NCI-H2081 treated with DMSO at 0.1 percent for 48 hours (cell line): ENCODE measurements around the gene CCDC102B.
"Not testable (repeated sequence)": the region's sequence is repeated elsewhere in the genome, so short reads cannot be mapped to it uniquely, and the experiment has no call there.

ENCODE experiments used
- DNase-seq: peaks from one replicate; lab custom pipeline; 2025; lab: John Stamatoyannopoulos, UW

CCDC102B gene

GRCh38 chr18:68915061-68915460 is 117.2 kb downstream of the CCDC102B start:
- no peak for DNase-seq

GRCh38 chr18:68916734-68917133 is 118.9 kb downstream of the CCDC102B start:
- DNase-seq, result no peak

GRCh38 chr18:68918216-68918615 is 120.3 kb downstream of the CCDC102B start:
- no peak for DNase-seq

GRCh38 chr18:68919900-68920299 is 122.0 kb downstream of the CCDC102B start:
- no peak for DNase-seq

GRCh38 chr18:68922392-68922791 is 124.5 kb downstream of the CCDC102B start:
- no peak for DNase-seq

GRCh38 chr18:68925268-68925667 is 127.4 kb downstream of the CCDC102B start:
- no peak for DNase-seq

GRCh38 chr18:68928762-68929675 is 131.1 kb downstream of the CCDC102B start:
- DNase-seq, result no peak

- DNase-seq, result no peak
Measured at GRCh38 chr18:68935686-68936085, 137.8 kb downstream of the CCDC102B start.

GRCh38 chr18:68937029-68937599 is 139.2 kb downstream of the CCDC102B start:
- DNase-seq, result no peak

- DNase-seq, result no peak
Measured at GRCh38 chr18:68940039-68940438, 142.2 kb downstream of the CCDC102B start.

- no peak for DNase-seq
Measured at GRCh38 chr18:68940754-68941153, 142.9 kb downstream of the CCDC102B start.

- DNase-seq, result no peak
Measured at GRCh38 chr18:68942230-68942629, 144.3 kb downstream of the CCDC102B start.

- not testable (repeated sequence) for DNase-seq
Measured at GRCh38 chr18:68943861-68944260, 146.0 kb downstream of the CCDC102B start.

- no peak for DNase-seq
Measured at GRCh38 chr18:68944330-68944729, 146.4 kb downstream of the CCDC102B start.

GRCh38 chr18:68944826-68945225 is 146.9 kb downstream of the CCDC102B start:
- no peak for DNase-seq

- DNase-seq, result no peak
Measured at GRCh38 chr18:68948622-68949021, 150.7 kb downstream of the CCDC102B start.

- no peak for DNase-seq
Measured at GRCh38 chr18:68954738-68955137, 156.9 kb downstream of the CCDC102B start.

GRCh38 chr18:68956650-68957049 is 158.8 kb downstream of the CCDC102B start:
- no peak for DNase-seq

- no peak for DNase-seq
Measured at GRCh38 chr18:68960355-68960754, 162.5 kb downstream of the CCDC102B start.

GRCh38 chr18:68962623-68963022 is 164.7 kb downstream of the CCDC102B start:
- DNase-seq, result no peak

GRCh38 chr18:68965817-68966216 is 167.9 kb downstream of the CCDC102B start:
- no peak for DNase-seq

- DNase-seq, result no peak
Measured at GRCh38 chr18:68969027-68969426, 171.1 kb downstream of the CCDC102B start.

GRCh38 chr18:68972176-68972575 is 174.3 kb downstream of the CCDC102B start:
- no peak for DNase-seq
